HEK293T (cell line): ENCODE measurements around the gene SH3D21.

Experiments used
- CTCF ChIA-PET: fragments of 350-600 bp; formaldehyde crosslinking; extraction: SDS; loops from one replicate; lab custom pipeline; 2021; ENCODE audit warnings: antibody characterized with exemption, inconsistent platforms; lab: Yijun Ruan, JAX
- POLR2A ChIA-PET: fragments of 350-600 bp; formaldehyde crosslinking; extraction: SDS; loops from one replicate; lab custom pipeline; 2020; ENCODE audit warnings: antibody characterized with exemption, inconsistent platforms; lab: Yijun Ruan, JAX
- DNase-seq: peaks from one replicate; pipeline ENCODE4 v3.0.0; 2012; ENCODE audit warnings: mixed read lengths; ENCODE audit errors: extremely low spot score
- ARNT ChIP-seq: fragments of 450-650 bp; IDR thresholded peaks from 2 replicates; pipeline ENCODE4 v1.6.1; 2017; ENCODE audit warnings: mild to moderate bottlenecking
- BHLHE40 ChIP-seq: fragments of 450-650 bp; IDR thresholded peaks from 2 replicates; pipeline ENCODE4 v1.6.1; 2016; ENCODE audit warnings: mild to moderate bottlenecking, moderate library complexity, borderline replicate concordance
- CTBP1 ChIP-seq: fragments of 450-650 bp; IDR thresholded peaks from 2 replicates; pipeline ENCODE4 v1.6.1; 2016; ENCODE audit warnings: borderline replicate concordance
- ELF4 ChIP-seq: fragments of 450-650 bp; IDR thresholded peaks from 2 replicates; pipeline ENCODE4 v1.6.1; 2017; ENCODE audit warnings: antibody characterized with exemption
- FOXA1 ChIP-seq: fragments of 450-650 bp; IDR thresholded peaks from 2 replicates; pipeline ENCODE4 v1.6.1; 2016; ENCODE audit warnings: mild to moderate bottlenecking
- FOXK2 ChIP-seq: fragments of 450-650 bp; IDR thresholded peaks from 2 replicates; pipeline ENCODE4 v1.6.1; 2016; ENCODE audit warnings: mild to moderate bottlenecking
- FOXM1 ChIP-seq: fragments of 450-650 bp; IDR thresholded peaks from 2 replicates; pipeline ENCODE4 v1.6.1; 2017; ENCODE audit warnings: mild to moderate bottlenecking, borderline replicate concordance
- HDGF ChIP-seq: fragments of 450-650 bp; IDR thresholded peaks from 2 replicates; pipeline ENCODE4 v1.6.1; 2017; ENCODE audit warnings: antibody characterized with exemption, borderline replicate concordance
- L3MBTL2 ChIP-seq: fragments of 450-650 bp; conservative IDR thresholded peaks from 2 replicates; pipeline ENCODE4 v1.6.1; 2016; ENCODE audit warnings: mild to moderate bottlenecking
- LEF1 ChIP-seq: fragments of 450-650 bp; IDR thresholded peaks from 2 replicates; pipeline ENCODE4 v1.6.1; 2017; ENCODE audit warnings: mild to moderate bottlenecking, borderline replicate concordance
- NFRKB ChIP-seq: fragments of 450-650 bp; IDR thresholded peaks from 2 replicates; pipeline ENCODE4 v1.6.1; 2016; ENCODE audit warnings: mild to moderate bottlenecking, moderate library complexity
- PKNOX1 ChIP-seq: fragments of 450-650 bp; IDR thresholded peaks from 2 replicates; pipeline ENCODE4 v1.6.1; 2016
- SP1 ChIP-seq: fragments of 450-650 bp; IDR thresholded peaks from 2 replicates; pipeline ENCODE4 v1.6.1; 2017
- SUZ12 ChIP-seq: fragments of 450-650 bp; IDR thresholded peaks from 2 replicates; pipeline ENCODE4 v1.6.1; 2016; ENCODE audit warnings: mild to moderate bottlenecking
- TARDBP ChIP-seq: fragments of 450-650 bp; IDR thresholded peaks from 2 replicates; pipeline ENCODE4 v1.6.1; 2016
- ZNF384 ChIP-seq: fragments of 450-650 bp; IDR thresholded peaks from 2 replicates; pipeline ENCODE4 v1.6.1; 2016

Gene SH3D21

DNA sequence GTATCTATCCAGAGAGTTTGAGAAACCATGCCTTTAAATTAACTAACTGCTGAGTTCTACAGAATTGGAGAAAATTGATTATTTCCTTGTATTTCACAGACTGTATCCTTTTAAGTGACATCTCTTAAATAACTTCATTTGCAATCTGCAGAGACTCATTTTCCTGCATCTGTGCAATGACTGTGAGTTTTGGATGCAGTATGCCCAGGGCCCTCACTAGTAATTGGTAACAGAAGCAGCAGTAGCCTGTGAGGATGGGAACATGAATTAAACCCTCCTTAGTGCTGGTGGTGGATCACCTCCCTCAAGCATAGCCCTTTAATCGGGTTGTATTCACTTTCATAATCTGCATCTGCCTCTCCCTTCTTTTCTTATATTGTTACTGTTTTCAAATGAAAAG, 21.7 kb upstream of the SH3D21 start:
- TF ChIP-seq FOXM1, result no peak
- TF ChIP-seq NFRKB, result no peak
- TF ChIP-seq ELF4, result no peak
- TF ChIP-seq PKNOX1, result no peak
- no peak for TF ChIP-seq FOXA1
- TF ChIP-seq HDGF, result no peak
- TF ChIP-seq TARDBP, result no peak
- TF ChIP-seq CTBP1, result no peak
- TF ChIP-seq SUZ12, result no peak
- TF ChIP-seq FOXK2, result no peak
- TF ChIP-seq BHLHE40, result no peak
- no peak for TF ChIP-seq LEF1
- no peak for TF ChIP-seq L3MBTL2
- TF ChIP-seq ARNT, result no peak
- no peak for TF ChIP-seq ZNF384
- TF ChIP-seq SP1, result no peak
- ChIA-PET CTCF (no interaction called here), POLR2A (no interaction called here)
- no peak for DNase-seq

DNA sequence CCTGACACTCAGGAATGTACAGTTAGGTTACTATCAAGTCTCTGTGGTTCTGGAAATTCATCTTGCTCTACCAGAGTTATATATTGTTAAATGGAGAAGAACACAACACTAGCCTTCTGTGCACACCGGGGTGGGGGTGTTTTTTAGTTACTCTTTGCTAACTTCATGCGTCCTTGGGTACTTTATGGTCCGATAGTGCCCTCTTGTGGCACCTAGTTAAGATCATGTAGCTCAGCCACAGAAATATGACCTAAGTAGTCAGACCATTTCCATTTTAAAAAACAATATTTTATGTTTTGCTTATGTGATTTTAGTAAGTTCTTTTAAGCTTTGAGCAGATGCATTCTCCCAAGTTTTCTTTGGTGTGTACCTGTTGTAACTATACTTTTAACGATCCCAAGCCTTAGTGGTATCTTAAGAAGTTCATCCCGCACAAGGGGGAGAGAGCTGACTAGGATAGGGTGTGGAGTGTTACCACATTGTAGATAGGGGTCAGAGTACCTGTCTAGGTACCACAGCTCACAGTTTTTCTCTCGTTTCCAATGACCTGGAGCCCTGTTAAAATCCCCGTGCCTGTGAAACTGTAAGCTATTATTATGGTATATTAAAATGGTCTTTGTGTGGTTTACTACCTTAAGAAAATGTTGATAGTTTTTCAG, 20.6 kb upstream of the SH3D21 start:
- POLR2A ChIA-PET, result interaction anchor here (1.3 to 1.9 kb wide), 2 partner anchors 61 to 136 kb away, joined by 3 to 9 read pairs; partner anchors contain the start of gene THRAP3
- peak; percentile 69 for DNase-seq
- no peak for TF ChIP-seq FOXA1
- TF ChIP-seq SP1, result no peak
- CTCF ChIA-PET, result interaction anchor here (0.6 to 1.7 kb wide), 15 partner anchors 8 to 1142 kb away, joined by 3 to 12 read pairs (median 4); partner anchors contain the start of genes THRAP3 and TRAPPC3

DNA sequence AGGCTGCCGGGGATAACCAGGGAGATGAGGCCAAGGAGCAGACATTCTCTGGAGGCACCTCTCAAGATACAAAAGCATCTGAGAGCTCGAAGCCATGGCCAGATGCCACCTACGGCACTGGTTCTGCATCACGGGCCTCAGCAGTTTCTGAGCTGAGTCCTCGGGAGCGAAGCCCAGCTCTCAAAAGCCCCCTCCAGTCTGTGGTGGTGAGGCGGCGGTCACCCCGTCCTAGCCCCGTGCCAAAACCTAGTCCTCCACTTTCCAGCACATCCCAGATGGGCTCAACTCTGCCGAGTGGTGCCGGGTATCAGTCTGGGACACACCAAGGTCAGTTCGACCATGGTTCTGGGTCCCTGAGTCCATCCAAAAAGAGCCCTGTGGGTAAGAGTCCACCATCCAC, 19.4 kb upstream of the SH3D21 start:
- ChIA-PET POLR2A (interaction anchor here (1.9 kb wide), 1 partner anchor 62 kb away, joined by 9 read pairs; the partner anchor contains the start of gene THRAP3), CTCF (interaction anchor here (0.7 to 1.7 kb wide), 4 partner anchors 17 to 111 kb away, joined by 3 to 10 read pairs (median 4); no protein-coding TSS in a partner anchor)
- no peak for TF ChIP-seq L3MBTL2
- TF ChIP-seq LEF1, result no peak
- TF ChIP-seq ELF4, result no peak
- TF ChIP-seq TARDBP, result no peak
- no peak for TF ChIP-seq ARNT
- TF ChIP-seq FOXM1, result no peak
- no peak for TF ChIP-seq SP1
- TF ChIP-seq PKNOX1, result no peak
- no peak for TF ChIP-seq CTBP1
- TF ChIP-seq SUZ12, result no peak
- TF ChIP-seq HDGF, result no peak
- TF ChIP-seq FOXA1, result no peak
- TF ChIP-seq FOXK2, result no peak
- TF ChIP-seq BHLHE40, result no peak
- no peak for TF ChIP-seq NFRKB
- TF ChIP-seq ZNF384, result no peak
- DNase-seq, result no peak

GRCh38 chr1:36287595-36287994, 18.6 kb upstream of the SH3D21 start:
- ChIA-PET CTCF (interaction anchor here (0.7 kb wide), 1 partner anchor 110 kb away, joined by 3 read pairs; no protein-coding TSS in a partner anchor), POLR2A (interaction anchor here (1.3 kb wide), 1 partner anchor 63 kb away, joined by 4 read pairs; the partner anchor contains the start of gene THRAP3)
- DNase-seq, result no peak
- TF ChIP-seq LEF1, result no peak
- no peak for TF ChIP-seq FOXK2
- TF ChIP-seq SP1, result no peak
- no peak for TF ChIP-seq FOXM1
- TF ChIP-seq PKNOX1, result no peak
- no peak for TF ChIP-seq SUZ12
- TF ChIP-seq ZNF384, result no peak
- no peak for TF ChIP-seq HDGF

- DNase-seq, result no peak
- TF ChIP-seq SUZ12 (no peak), HDGF (no peak), FOXM1 (no peak), BHLHE40 (no peak), ZNF384 (no peak), ELF4 (no peak), FOXA1 (no peak), CTBP1 (no peak), ARNT (no peak), TARDBP (no peak), LEF1 (no peak), SP1 (no peak), PKNOX1 (no peak)
- ChIA-PET POLR2A (interaction anchor here (0.8 kb wide), 1 partner anchor 91 kb away, joined by 3 read pairs; no protein-coding TSS in a partner anchor), CTCF (interaction anchor here (1.1 kb wide), 1 partner anchor 10 kb away, joined by 3 read pairs; no protein-coding TSS in a partner anchor)
Measured at GRCh38 chr1:36295390-36295789, 10.8 kb upstream of the SH3D21 start.
